GM18517 (cell line): Measurements from ENCODE around the gene NPLOC4.

Experiments
- ATAC-seq: cut with Tn5 transposase; IDR thresholded peaks from one replicate; pipeline ENCODE4 v1.9.1; 2021; ENCODE audit warnings: mild to moderate bottlenecking, moderate library complexity; ENCODE audit not compliant: unreplicated experiment

NPLOC4 gene

GRCh38 chr17:81664051-81664470 is 27.1 kb upstream of the NPLOC4 start:
- no peak for ATAC-seq

DNA sequence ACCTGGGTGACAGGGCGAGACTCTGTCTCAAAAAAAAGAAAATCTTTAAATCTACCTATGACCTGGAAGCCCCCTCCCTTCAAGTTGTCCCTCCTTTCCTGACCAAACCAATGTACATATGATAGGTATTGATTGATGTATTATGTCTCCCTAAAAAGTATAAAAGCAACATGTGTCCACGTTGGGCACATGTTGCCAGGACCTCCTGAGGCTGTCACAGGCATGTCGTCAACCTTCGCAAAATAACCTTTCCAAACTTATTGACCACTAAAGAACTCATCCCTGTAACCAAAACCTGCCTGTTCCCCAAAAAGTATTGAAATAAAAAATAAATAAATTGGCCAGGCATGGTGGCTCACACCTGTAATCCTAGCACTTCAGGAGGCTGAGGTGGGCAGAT is 25.1 kb upstream of the NPLOC4 start:
- ATAC-seq = no peak

DNA sequence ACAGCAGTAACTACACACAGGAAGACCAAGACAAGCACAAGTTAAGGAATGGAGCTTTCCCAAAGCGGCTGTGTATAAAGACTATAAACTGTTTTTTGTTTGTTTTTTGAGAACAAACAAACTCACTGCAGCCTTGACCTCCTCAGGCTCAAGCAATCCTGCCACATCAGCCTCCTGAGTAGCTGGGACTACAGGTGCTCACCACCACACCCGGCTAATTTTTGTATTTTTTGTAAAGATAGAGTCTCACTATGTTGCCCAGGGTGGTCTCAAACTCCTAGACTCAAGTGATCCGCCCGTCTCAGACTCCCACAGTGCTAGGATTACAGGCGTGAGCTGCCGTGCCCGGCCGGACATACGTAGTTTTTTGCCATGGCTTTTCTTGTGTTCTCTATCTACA is 23.5 kb upstream of the NPLOC4 start:
- ATAC-seq = no peak

DNA sequence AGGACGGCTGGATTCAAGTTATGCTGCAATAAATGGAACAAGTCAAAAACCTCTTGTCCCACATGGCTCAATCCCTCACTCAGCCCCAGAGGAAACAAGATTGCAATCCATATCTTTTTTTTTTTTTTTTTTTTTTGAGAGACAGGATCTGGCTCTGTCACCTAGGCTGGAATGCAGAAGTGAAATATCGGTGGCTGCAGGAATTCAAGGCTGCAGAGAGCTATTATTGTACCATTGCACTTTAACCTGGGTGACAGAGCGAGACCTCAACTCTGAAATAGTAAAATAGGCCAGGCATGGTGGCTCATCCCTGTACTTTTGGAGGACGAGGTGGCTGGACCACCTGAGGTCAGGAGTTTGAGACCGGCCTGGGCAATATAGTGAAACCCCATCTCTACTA is 22.1 kb upstream of the NPLOC4 start:
- no peak for ATAC-seq

DNA sequence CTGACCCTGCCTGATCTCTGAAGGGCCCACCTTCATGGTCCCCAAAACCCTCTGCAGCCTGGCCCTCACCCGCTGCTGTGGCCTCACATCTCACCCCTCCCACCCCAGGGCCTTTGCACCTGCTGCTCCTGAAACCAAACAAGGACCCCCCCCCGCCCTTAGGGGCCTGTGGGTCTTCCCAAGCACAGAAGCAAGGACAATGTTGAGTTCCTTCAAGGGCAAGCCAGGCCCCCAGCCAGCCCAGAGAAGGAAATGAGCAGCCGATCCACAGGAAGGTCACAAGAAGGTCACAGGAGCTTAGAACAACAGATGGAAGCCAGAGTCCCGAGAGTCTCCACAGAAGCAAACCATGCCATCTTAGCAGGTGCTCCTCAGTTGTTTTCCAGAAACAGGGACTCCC is 19.9 kb upstream of the NPLOC4 start:
- ATAC-seq = no peak

- ATAC-seq = no peak
Measured at GRCh38 chr17:81656118-81656743, 19.3 kb upstream of the NPLOC4 start, which contains the start of gene PDE6G. Gene PDE6G, minus strand, starts transcription at chr17:81656542. Its CDS starts 3,237 bp downstream, at chr17:81653305.

GRCh38 chr17:81655378-81656117 is 18.6 kb upstream of the NPLOC4 start:
- ATAC-seq = no peak

DNA sequence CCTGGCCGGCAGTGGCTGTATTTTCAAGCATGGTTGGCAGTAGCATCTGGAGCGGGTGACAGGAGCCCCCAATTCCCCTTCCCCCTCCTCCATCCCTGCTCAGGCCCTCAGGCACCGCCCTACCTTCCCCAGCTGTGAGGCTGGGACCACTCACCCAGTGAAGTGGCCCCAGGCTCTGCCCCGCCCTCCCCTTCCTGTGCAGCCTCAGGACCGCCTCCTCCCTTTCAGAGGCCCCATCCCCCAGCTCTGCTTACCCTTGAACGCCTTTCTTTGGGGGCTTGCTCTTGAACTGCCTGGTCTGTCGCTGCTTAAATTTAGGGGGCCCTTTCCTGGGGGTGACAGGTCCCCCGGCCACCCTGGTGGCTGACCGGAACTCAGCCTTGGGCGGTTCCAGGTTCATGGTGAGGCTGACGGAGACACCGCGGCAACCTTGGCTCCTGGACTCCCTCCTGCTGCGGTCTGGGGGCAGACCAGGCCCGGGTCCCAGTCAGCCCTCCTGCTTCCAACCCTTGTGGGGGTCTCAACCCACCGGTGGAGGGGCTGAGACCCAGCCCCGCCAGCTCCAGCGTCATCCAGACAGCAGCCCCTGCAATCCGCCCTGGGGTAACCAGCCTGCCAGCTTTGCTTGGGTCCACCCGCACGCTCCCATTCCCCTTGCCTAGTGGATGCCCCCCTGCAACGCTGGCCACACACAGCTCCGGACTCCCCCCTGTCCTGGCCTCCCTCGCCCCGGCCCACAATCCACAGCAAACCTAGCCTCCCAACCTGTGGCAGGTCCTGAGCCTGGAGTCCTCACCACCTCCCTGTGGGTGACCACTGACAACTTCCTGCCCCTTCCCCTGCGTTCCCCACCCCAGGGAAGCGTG is 16.2 kb upstream of the NPLOC4 start:
- ATAC-seq = no peak

- ATAC-seq = no peak
Measured at GRCh38 chr17:81651692-81652091, 14.8 kb upstream of the NPLOC4 start.

DNA sequence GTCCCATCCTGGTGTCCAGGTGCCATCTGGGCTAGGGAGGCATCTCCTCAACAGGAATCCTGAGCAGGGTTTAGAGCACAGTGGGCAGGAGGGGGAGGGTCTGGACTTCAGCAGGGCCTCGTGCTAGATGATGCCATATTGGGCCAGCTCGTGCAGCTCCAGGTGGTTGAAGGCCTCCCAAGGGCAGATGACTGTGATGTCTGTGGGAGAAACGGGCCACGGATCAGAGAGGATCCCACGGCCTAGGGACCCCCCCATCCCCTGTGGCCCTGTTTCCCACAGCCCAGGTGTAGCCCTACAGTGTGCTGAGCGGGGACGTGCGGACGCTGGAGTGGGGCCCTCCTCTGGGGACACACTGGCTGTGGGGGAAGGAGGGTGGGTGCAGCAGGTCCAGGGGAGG is 14.0 kb upstream of the NPLOC4 start:
- ATAC-seq = no peak

- no peak for ATAC-seq
Measured at GRCh38 chr17:81648707-81649085, 11.8 kb upstream of the NPLOC4 start.

DNA sequence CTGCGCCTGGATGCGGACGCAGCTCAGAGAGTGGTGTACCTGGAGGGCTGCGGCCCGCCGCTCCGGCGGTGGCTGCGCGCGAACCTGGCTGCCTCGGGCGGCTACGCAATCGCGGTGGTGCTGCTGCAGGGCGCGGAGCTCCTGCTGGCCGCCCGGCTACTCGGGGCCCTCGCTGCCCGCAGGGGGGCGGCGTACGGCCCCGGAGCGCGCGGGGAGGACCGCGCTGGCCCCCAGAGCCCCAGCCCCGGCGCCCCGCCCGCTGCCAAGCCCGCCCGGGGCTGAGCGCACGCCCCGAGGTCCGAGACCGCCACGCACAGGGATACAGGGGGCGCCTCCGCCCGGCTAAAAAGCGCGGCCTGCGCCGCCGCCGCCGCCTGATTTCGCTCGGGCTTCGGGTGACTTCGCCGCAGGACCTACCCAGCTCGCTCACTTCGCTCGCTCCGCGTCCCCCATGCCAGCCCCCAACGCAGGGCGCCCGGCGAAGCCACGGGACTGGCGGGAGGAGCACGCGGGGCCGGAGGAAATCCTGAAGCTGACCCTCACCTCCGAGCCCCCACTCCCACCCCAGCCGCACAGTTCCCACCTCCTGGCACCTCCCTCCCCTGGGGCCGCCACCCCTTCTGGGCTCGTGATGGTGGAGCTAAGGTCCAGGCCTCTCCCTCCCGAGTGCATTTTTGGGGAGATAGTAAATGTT is 11.2 kb upstream of the NPLOC4 start:
- ATAC-seq = no peak

DNA sequence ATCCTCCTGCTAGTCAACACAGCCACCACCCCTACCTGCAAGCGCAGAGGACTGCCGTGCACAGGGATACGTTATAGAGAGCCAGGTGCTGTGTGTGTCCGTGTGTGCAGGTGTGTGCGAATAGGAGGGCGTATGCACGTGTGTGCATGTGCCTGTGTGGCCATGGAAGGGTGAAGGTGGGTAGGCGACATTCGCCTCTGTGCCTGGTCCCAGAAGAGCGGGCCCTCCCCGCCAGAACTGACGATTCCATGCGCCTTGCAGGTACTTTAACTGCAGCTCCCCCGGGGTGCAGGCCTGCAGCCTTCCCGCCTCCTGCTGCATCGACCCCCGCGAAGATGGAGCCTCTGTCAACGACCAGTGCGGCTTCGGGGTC is 10.7 kb upstream of the NPLOC4 start:
- no peak for ATAC-seq

GRCh38 chr17:81646869-81647600 is 10.1 kb upstream of the NPLOC4 start:
- ATAC-seq = no peak

- no peak for ATAC-seq
Measured at GRCh38 chr17:81644976-81645952, 8.4 kb upstream of the NPLOC4 start.

GRCh38 chr17:81644496-81644895 is 7.6 kb upstream of the NPLOC4 start:
- no peak for ATAC-seq

DNA sequence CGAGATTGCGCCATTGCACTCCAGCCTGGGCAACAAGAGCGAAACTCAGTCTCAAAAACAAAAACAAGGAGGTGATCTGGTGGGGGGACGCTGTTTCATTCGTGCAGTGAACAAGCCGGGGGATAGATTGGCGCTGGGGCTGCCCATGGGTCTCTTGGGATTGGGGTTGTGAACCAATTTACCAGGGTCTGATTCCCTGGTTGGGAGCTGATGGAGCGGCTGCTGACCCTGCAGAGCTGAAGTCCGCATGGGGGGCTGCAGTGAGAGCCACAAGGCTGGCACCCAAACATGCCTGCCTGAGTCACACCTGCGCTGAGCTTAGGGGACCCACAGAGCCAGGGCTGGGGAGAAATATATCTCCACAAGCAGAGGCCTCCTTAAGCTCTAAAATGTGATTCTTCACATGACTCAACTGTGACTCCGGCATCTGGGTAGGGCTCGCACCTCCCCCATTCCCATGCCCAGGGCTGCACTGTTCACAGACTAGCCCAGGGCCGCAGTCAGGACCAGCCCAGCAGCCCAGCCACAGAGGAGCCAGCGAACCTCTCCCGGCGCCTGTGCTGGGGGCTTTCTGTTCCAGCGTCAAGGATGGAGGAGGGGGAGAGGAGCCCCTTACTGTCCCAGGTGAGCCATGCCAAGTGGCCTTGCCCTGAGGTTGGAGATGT is 5.0 kb upstream of the NPLOC4 start:
- no peak for ATAC-seq

DNA sequence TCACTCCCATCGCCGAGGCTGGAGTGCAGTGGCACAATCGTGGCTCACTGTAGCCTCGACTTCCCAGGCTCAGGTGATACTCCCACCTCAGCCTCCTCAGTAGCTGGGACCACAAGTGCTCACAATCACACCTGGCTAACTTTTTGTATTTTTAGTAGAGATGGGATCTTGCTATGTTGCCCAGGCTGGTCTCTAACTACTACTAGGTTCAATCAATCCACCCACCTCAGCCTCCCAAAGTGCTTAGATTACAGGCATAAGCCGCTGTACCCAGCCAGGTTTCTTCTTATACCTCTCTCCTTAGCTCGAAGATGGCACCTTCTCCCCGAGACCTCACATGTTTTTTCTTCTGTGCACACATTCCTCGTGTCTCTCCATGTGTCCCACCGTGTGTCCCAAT is 3.1 kb upstream of the NPLOC4 start:
- ATAC-seq = no peak

GRCh38 chr17:81638683-81639082 is 1.8 kb upstream of the NPLOC4 start:
- ATAC-seq = no peak
